NCI-H69 (cell line): ENCODE measurements around the gene F13A1.
A peak's percentile ranks its signal among the peaks of the same experiment; 100 is the strongest.

Source experiments
- DNase-seq: peaks from one replicate; lab custom pipeline; 2025; lab: John Stamatoyannopoulos, UW

Gene F13A1

GRCh38 chr6:6243846-6244245 is 76.6 kb downstream of the F13A1 start:
- DNase-seq, result no peak

- no peak for DNase-seq
Measured at GRCh38 chr6:6239598-6240581, 80.6 kb downstream of the F13A1 start.

- no peak for DNase-seq
Measured at GRCh38 chr6:6236730-6237469, 83.6 kb downstream of the F13A1 start.

- DNase-seq, result no peak
Measured at GRCh38 chr6:6235786-6236185, 84.7 kb downstream of the F13A1 start.

- DNase-seq, result no peak
Measured at GRCh38 chr6:6234963-6235362, 85.5 kb downstream of the F13A1 start.

- DNase-seq, result no peak
Measured at GRCh38 chr6:6230286-6230685, 90.2 kb downstream of the F13A1 start.

- no peak for DNase-seq
Measured at GRCh38 chr6:6227896-6228295, 92.6 kb downstream of the F13A1 start.

- DNase-seq, result no peak
Measured at GRCh38 chr6:6225885-6226529, 94.5 kb downstream of the F13A1 start.

GRCh38 chr6:6224933-6225486 is 95.5 kb downstream of the F13A1 start:
- DNase-seq, result no peak

GRCh38 chr6:6221787-6222535 is 98.5 kb downstream of the F13A1 start:
- DNase-seq, result peak; percentile 21

GRCh38 chr6:6220718-6221117 is 99.7 kb downstream of the F13A1 start:
- DNase-seq, result no peak

GRCh38 chr6:6219716-6220115 is 100.7 kb downstream of the F13A1 start:
- DNase-seq, result no peak

- DNase-seq, result no peak
Measured at GRCh38 chr6:6218759-6219085, 101.7 kb downstream of the F13A1 start.

GRCh38 chr6:6217855-6218758 is 102.4 kb downstream of the F13A1 start:
- no peak for DNase-seq

- no peak for DNase-seq
Measured at GRCh38 chr6:6210994-6211393, 109.5 kb downstream of the F13A1 start.

GRCh38 chr6:6202886-6203285 is 117.6 kb downstream of the F13A1 start:
- DNase-seq, result no peak

GRCh38 chr6:6201200-6201599 is 119.3 kb downstream of the F13A1 start:
- no peak for DNase-seq

- no peak for DNase-seq
Measured at GRCh38 chr6:6199678-6200077, 120.8 kb downstream of the F13A1 start.

- no peak for DNase-seq
Measured at GRCh38 chr6:6196762-6197161, 123.7 kb downstream of the F13A1 start.

GRCh38 chr6:6195080-6195479 is 125.4 kb downstream of the F13A1 start:
- DNase-seq, result no peak
